ENCODE measurements around the gene CREB5.
"Not testable (repeated sequence)": the region's sequence is repeated elsewhere in the genome, so short reads cannot be mapped to it uniquely, and the experiment has no call there.

Gene CREB5

GRCh38 chr7:28588602-28589001, 176.3 kb downstream of the CREB5 start:
- no peak for DNase-seq

GRCh38 chr7:28591041-28591674, 178.8 kb downstream of the CREB5 start:
- DNase-seq = no peak

GRCh38 chr7:28591725-28592349, 179.5 kb downstream of the CREB5 start:
- no peak for DNase-seq

GRCh38 chr7:28592861-28593260, 180.5 kb downstream of the CREB5 start:
- DNase-seq = no peak

- DNase-seq = no peak
Measured at GRCh38 chr7:28595076-28595475, 182.8 kb downstream of the CREB5 start.

GRCh38 chr7:28595801-28596200, 183.5 kb downstream of the CREB5 start:
- no peak for DNase-seq

- no peak for DNase-seq
Measured at GRCh38 chr7:28596245-28596935, 184.1 kb downstream of the CREB5 start.

- DNase-seq = no peak
Measured at GRCh38 chr7:28597284-28597683, 185.0 kb downstream of the CREB5 start.

- not testable (repeated sequence) for DNase-seq
Measured at GRCh38 chr7:28598037-28598436, 185.7 kb downstream of the CREB5 start.

GRCh38 chr7:28598586-28598985, 186.3 kb downstream of the CREB5 start:
- no peak for DNase-seq

- DNase-seq = no peak
Measured at GRCh38 chr7:28599411-28599810, 187.1 kb downstream of the CREB5 start.

GRCh38 chr7:28602282-28602681, 190.0 kb downstream of the CREB5 start:
- no peak for DNase-seq

GRCh38 chr7:28605427-28606085, 193.2 kb downstream of the CREB5 start:
- no peak for DNase-seq

GRCh38 chr7:28606421-28606820, 194.1 kb downstream of the CREB5 start:
- DNase-seq = no peak

- no peak for DNase-seq
Measured at GRCh38 chr7:28607855-28608193, 195.5 kb downstream of the CREB5 start.

- no peak for DNase-seq
Measured at GRCh38 chr7:28608237-28608656, 195.9 kb downstream of the CREB5 start.

GRCh38 chr7:28608731-28609130, 196.4 kb downstream of the CREB5 start:
- DNase-seq = no peak

- no peak for DNase-seq
Measured at GRCh38 chr7:28609608-28610007, 197.3 kb downstream of the CREB5 start.

GRCh38 chr7:28611399-28611897, 199.1 kb downstream of the CREB5 start:
- not testable (repeated sequence) for DNase-seq

GRCh38 chr7:28613262-28613661, 200.9 kb downstream of the CREB5 start:
- DNase-seq = no peak

- no peak for DNase-seq
Measured at GRCh38 chr7:28615091-28615490, 202.8 kb downstream of the CREB5 start.

- DNase-seq = no peak
Measured at GRCh38 chr7:28617308-28617880, 205.1 kb downstream of the CREB5 start.

- no peak for DNase-seq
Measured at GRCh38 chr7:28618383-28618782, 206.1 kb downstream of the CREB5 start.

All from GDM1 (cell line).